ENCODE measurements around the gene TENM4. TPM values are rescaled to one million over a fixed set of nuclear protein-coding genes. Genes with fewer than 3 reads are reported as not detected.
"Not testable (repeated sequence)": the region's sequence is repeated elsewhere in the genome, so short reads cannot be mapped to it uniquely, and the experiment has no call there.

The TENM4 gene
- total RNA-seq, 4 donors from 2014 or later: 7.7 to 39.3 (median 16.1) TPM

DNA sequence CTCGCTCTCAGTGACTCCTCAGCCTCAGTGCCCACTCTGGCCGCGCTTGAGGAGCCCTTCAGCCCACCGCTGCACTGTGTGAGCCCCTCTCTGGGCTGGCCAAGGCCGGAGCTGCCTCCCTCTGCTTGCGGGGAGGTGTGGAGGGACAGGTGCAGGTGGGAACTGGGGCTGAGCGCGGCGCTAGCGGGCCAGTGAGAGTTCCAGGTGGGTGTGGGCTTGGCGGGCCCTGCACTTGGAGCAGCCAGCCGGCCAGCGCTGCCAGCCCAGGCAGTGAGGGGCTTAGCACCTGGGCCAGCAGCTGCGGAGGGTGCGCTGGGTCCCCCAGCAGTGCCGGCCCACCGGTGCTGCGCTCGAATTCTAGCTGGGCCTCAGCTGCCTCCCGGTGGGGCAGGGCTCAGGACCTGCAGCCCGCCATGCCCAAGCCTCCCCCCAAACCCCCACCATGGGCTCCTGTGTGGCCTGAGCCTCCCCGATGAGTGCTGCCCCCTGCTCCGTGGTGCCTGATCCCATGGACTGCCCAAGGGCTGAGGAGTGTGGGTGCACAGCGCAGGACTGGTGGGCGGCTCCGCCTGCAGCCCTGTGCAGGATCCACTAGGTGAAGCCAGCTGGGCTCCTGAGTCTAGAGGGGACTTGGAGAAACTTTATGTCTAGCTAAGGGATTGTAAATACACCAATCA, 802.0 kb downstream of the TENM4 start:
- Histone ChIP-seq H3K27ac (no peak overlapping the region), H3K36me3 (no peaks in the 10 kb centered on the region), H3K4me1 (no peaks in the 10 kb centered on the region), H3K9me3 (peaks cover 0 to under 1% (median 0%) of the 10 kb centered on the region in 3 donors), H3K27me3 (peaks cover 0 to 8% (median 0%) of the 10 kb centered on the region in 4 donors), H3K4me3 (no peak overlapping the region)
- TF ChIP-seq POLR2A (IDR thresholded peaks at IDR 0.05): no peak
- TF ChIP-seq, protein P1, sequence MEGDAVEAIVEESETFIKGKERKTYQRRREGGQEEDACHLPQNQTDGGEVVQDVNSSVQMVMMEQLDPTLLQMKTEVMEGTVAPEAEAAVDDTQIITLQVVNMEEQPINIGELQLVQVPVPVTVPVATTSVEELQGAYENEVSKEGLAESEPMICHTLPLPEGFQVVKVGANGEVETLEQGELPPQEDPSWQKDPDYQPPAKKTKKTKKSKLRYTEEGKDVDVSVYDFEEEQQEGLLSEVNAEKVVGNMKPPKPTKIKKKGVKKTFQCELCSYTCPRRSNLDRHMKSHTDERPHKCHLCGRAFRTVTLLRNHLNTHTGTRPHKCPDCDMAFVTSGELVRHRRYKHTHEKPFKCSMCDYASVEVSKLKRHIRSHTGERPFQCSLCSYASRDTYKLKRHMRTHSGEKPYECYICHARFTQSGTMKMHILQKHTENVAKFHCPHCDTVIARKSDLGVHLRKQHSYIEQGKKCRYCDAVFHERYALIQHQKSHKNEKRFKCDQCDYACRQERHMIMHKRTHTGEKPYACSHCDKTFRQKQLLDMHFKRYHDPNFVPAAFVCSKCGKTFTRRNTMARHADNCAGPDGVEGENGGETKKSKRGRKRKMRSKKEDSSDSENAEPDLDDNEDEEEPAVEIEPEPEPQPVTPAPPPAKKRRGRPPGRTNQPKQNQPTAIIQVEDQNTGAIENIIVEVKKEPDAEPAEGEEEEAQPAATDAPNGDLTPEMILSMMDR (IDR thresholded peaks at IDR 0.05): no peak
- intact Hi-C loops (cut with DNase I): no loop called here
- WGBS, 2 donors: 90 to 100% methylated on average over 2 to 11 of the region's 26 CpGs
- DNase-seq: no peak

DNA sequence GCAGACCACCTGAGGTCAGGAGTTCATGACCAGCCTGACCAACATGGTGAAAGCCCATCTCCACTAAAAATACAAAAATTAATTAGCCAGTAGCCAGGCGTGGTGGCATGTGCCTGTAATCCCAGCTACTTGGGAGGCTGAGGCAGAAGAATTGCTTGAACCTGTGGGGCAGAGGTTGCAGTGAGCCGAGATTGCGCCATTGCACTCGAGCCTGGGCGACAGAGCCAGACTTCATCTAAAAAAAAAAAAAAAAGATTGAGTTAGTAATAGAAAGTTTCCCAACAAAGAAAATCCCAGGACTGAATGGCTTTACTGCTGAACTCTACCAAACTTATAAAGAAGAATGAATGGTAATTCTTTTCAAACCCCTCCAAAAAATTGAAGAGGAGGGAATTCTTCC, 803.3 kb downstream of the TENM4 start:
- H3K9me3 ChIP-seq; DNase-seq; H3K4me3 ChIP-seq; H3K4me1 ChIP-seq; intact Hi-C loops (cut with DNase I); H3K36me3 ChIP-seq; H3K27ac ChIP-seq: not testable (repeated sequence)
- peaks cover 0 to 19% (median 0%) of the 10 kb centered on the region in 4 donors for H3K27me3 ChIP-seq
- WGBS, 2 donors: 80 to 94% methylated on average over 5 of the region's 5 CpGs

DNA sequence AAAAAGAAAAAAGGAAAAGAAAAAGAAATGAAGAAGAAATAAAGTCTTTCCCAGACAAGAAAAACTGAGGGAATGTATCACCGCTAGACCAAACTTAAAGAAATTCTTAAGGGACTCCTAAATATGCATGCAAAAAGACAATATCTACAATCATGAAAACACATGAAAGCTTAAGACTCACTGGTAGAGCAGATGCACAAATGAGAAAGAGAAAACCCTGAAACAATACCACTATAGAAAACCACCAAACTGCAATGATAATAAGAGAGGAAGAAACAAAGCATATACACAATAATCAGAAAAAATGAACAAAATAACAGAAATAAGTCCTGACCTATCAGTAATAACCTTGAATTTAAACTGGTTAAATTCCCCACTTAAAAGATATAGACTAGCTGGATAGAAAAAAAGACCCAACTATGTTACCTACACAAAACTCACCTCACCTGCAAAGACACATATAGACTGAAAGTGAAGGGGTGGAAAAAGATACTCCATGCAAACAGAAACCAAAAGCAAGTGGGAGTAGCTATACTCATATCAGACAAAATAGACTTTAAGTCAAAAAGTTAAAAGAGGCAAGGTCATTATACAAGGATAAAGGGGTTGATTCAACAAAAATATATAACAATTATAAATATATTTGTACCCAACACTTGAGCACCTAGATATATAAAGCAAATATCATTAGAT, 804.9 kb downstream of the TENM4 start:
- Histone ChIP-seq H3K4me3 (no peak overlapping the region), H3K9me3 (peaks cover 0 to 6% (median 0%) of the 10 kb centered on the region in 3 donors), H3K27me3 (peaks cover 0 to 28% (median 0%) of the 10 kb centered on the region in 4 donors), H3K27ac (no peak overlapping the region), H3K36me3 (no peaks in the 10 kb centered on the region), H3K4me1 (no peaks in the 10 kb centered on the region)
- intact Hi-C loops (cut with DNase I): no loop called here
- TF ChIP-seq, protein P1 (IDR thresholded peaks at IDR 0.05): no peak
- no peak for TF ChIP-seq POLR2A (IDR thresholded peaks at IDR 0.05)
- 86 to 88% methylated on average over 1 of the region's 1 CpG for WGBS, 2 donors
- DNase-seq: no peak

DNA sequence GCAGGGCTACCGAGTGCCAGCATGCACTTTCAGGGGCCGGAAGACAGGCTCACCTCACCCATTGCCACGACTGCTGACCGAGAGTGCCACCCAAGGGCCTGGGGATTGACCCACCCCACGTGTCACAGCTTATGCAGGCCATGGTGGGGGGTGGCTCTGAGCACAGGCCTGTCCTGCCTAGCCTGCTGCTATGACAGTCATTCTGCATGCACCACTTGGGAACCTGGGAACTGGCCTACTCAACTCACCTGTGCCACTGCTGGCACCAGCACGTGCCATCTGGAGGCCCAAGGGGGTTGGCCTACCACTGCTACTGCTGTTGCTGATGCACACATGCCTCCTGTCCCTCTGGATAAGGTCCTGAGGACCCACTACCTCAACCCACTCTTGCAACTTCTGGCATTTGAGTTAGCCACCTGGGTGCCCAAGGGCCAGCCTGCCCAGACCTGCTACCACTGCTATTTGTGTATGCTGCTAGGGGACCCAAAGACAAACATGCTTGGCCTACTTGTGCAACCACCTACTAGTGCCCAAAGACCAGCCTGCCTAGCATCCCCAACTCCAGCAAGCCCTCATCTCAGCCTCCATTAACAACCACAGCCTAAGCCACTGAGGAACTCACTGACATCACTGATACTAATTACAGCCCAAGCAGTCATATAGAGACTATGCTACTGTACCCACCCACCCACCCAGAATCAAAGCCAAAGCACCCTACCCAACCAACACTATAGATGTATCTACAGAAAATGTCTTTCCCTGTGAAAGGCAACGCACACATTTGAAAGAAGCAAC, 807.1 kb downstream of the TENM4 start:
- no peak for DNase-seq
- no peaks in the 10 kb centered on the region for H3K4me1 ChIP-seq
- intact Hi-C loops (cut with DNase I): no loop called here
- WGBS, 2 donors: 75 to 87% methylated on average over 3 to 6 of the region's 7 CpGs
- H3K36me3 ChIP-seq: no peaks in the 10 kb centered on the region
- no peak overlapping the region for H3K4me3 ChIP-seq
- H3K27me3 ChIP-seq: peaks cover 0 to 28% (median 0%) of the 10 kb centered on the region in 4 donors
- no peak overlapping the region for H3K27ac ChIP-seq
- peaks cover 0 to 28% (median 2%) of the 10 kb centered on the region in 3 donors for H3K9me3 ChIP-seq
- no peak for TF ChIP-seq POLR2A (IDR thresholded peaks at IDR 0.05)
- TF ChIP-seq, protein P1 (IDR thresholded peaks at IDR 0.05): no peak

DNA sequence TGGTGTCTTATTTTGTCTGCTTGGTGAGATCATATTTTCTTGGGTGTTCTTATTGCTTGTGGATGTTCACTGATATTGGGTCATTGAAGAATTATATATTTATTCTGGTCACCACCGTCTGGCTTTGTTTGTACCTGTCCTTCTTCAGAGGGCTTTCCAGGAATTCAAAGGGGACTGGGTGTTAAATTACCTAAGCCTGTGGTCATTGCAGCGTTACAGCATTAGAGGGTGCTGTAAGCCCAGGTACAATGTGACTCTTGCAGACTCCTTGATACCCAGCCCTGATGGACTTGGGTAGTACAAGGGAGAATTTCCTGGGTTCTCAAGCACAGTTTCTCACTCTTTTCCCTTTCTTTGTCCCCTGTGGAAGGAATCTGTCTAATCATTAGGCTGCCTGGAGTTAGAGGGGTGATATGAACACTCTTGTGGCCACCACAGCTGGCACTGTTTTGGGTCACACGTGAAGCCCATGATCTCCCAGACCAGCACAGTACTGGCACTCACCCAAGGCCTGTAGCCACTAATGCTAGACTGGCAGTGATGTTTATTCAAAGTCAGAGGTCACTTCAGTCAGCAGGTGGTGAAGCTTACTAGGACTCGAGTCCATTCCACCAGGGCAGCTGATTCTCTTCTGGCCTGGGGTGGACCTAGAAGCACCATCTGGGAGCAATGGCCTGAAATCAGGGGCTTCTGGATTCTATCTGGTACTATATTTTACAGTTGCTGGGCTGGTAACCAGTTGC, 810.1 kb downstream of the TENM4 start:
- H3K27ac ChIP-seq: no peak overlapping the region
- no peak for DNase-seq
- peaks cover 0 to 34% (median 3%) of the 10 kb centered on the region in 3 donors for H3K9me3 ChIP-seq
- no peaks in the 10 kb centered on the region for H3K36me3 ChIP-seq
- intact Hi-C loops (cut with DNase I): no loop called here
- H3K4me3 ChIP-seq: no peak overlapping the region
- peaks cover 0 to 28% (median 0%) of the 10 kb centered on the region in 4 donors for H3K27me3 ChIP-seq
- WGBS, 2 donors: 80 to 81% methylated on average over 3 to 4 of the region's 4 CpGs
- TF ChIP-seq POLR2A (IDR thresholded peaks at IDR 0.05): no peak
- TF ChIP-seq, protein P1 (IDR thresholded peaks at IDR 0.05): no peak
- no peaks in the 10 kb centered on the region for H3K4me1 ChIP-seq
